Heart left ventricle (tissue), 16 donors: ENCODE data around the gene IGIP. TPM values are rescaled to one million over a fixed set of nuclear protein-coding genes. Genes with fewer than 3 reads are reported as not detected.

Experiments used
- ATAC-seq, 4 donors: fragments of 200-7000 bp; cut with Tn5 transposase; one replicate each; pipeline ENCODE4 v1.9.1; 2020 to 2022; ENCODE audit warnings: moderate library complexity in 4 of 4, mild to moderate bottlenecking in 3 of 4, moderate number of reproducible peaks in 1 of 4
- DNase-seq, 5 donors: peaks; one replicate each; pipeline ENCODE4 v3.0.0-alpha.2; 2020
- H3K27ac ChIP-seq, 12 donors: fragments of 200-600 bp; sonication (generic) in 4 of 12; one replicate each; pipeline versions ENCODE4 v1.5.0 to v1.8.0; 2016 to 2022; ENCODE audit warnings: mild to moderate bottlenecking in 2 of 12
- H3K27me3 ChIP-seq, 9 donors: fragments of 200-600 bp; sonication (generic) in 2 of 9; one replicate each; pipeline versions ENCODE4 v1.5.1 to v1.8.0; 2016 to 2022; ENCODE audit warnings: mild to moderate bottlenecking in 3 of 9
- H3K36me3 ChIP-seq, 9 donors: fragments of 200-600 bp; sonication (generic) in 2 of 9; one replicate each; pipeline versions ENCODE4 v1.5.0 to v1.8.0; 2018 to 2022; ENCODE audit warnings: mild to moderate bottlenecking in 2 of 9
- H3K4me1 ChIP-seq, 12 donors: fragments of 200-600 bp; sonication (generic) in 4 of 12; one replicate each; pipeline versions ENCODE4 v1.5.0 to v1.8.0; 2016 to 2022; ENCODE audit warnings: mild to moderate bottlenecking in 3 of 12
- H3K4me3 ChIP-seq, 12 donors: fragments of 200-600 bp; sonication (generic) in 4 of 12; one replicate each; pipeline versions ENCODE4 v1.5.0 to v1.8.0; 2017 to 2022; ENCODE audit warnings: mild to moderate bottlenecking in 9 of 12, moderate library complexity in 4 of 12
- H3K9me3 ChIP-seq, 12 donors: fragments of 200-600 bp; sonication (generic) in 4 of 12; one replicate each; pipeline versions ENCODE4 v1.5.0 to v1.8.0; 2016 to 2022; ENCODE audit warnings: mild to moderate bottlenecking in 1 of 12
- CTCF ChIP-seq, 12 donors: fragments of 200-600 bp; sonication (generic) in 4 of 12; IDR thresholded peaks; one replicate each; pipeline versions ENCODE4 v1.5.0 to v1.8.0; 2018 to 2022; ENCODE audit warnings: antibody characterized with exemption in 12 of 12, mild to moderate bottlenecking in 5 of 12
- POLR2A ChIP-seq, 2 donors: fragments of 450-650 bp; IDR thresholded peaks; one replicate each; pipeline ENCODE4 v1.6.1; 2017; ENCODE audit warnings: antibody characterized with exemption in 2 of 2, mild to moderate bottlenecking in 2 of 2, moderate library complexity in 2 of 2
- WGBS, 4 donors: extraction: QIAGEN DNeasy Blood & Tissue Kit in 2 of 4; methylation state at CpG; one replicate each; pipeline versions ENCODE4 v1.1.5 to v1.1.7; 2013 to 2018; 5-methylcytosine and 5-hydroxymethylcytosine counted together
- intact Hi-C, 10 donors: fragments of 100-400 bp; cut with DNase I; formaldehyde crosslinking; loops; one replicate each; pipeline versions ENCODE4 v1.11.1 to v1.14.2; 2022
- polyA plus RNA-seq, 2 donors: library from polyadenylated mRNA; stranded (reverse); fragments of 200-250 nt; gene quantifications; one replicate each; pipeline ENCODE4 v1.2.3, GENCODE V29; 2013
- total RNA-seq, 9 donors: library from RNA; depleted of rRNA in 2 of 9; stranded (reverse); fragments of >200 nt in 2 of 9; fragmentation: NEBNext Ultra II Directional in 3 of 9; extraction: Animal tissue kit (Norgen Biotek cat#: 25700) in 3 of 9; gene quantifications; one replicate each; pipeline versions ENCODE4 v1.1.0 to v1.2.4, GENCODE V29; 2016 to 2023
- donor health status: ischemic (EF 13 %, LVEDD 7.1; RV severe dilation, severe dysfunction).
- donor health status: healthy with polysubstance abuse.
- donor health status: DM: no; HTN: yes; CAD: no.
- donor health status: DM: no; HTN: no; CAD: no.
- donor health status: ischemic (EF 25% LVEDD 6.9; RV normal size, moderate dysfunction).
- donor health status: ischemic (EF 25% LVEDD 5.7; RV mildly dilated, moderate dysfunction).
- donor health status: healthy.
- donor health status: DM: yes; HTN: yes; CAD: no.
- donor health status: ischemic (EF 35%, LVEDD 5.7; RV mildly dilated, moderate dysfunction).
- donor health status: nonischemic (EF 11% LVEDD 7.7; RV severe dilation, severe dysfunction).
- donor health status: DM: yes; HTN: yes; CAD: no.
- donor health status: PGD.
- donor health status: ischemic (EF 29% LVEDD 5.4; RV normal size, mild dysfunction).
- donor health status: nonischemic (EF 23%, LVEDD 6.1; RV moderate dilation, normal function).

The IGIP gene
- total and polyA plus RNA-seq, 11 donors = 5.8 to 18.3 (median 10.5) TPM

GRCh38 chr5:140108093-140109017 lies 17.4 kb upstream of the IGIP start:
- ATAC-seq (peak in 1 of 4 donors; percentile 12), DNase-seq (peak; percentile 22 to 54 (median 32))
- intact Hi-C loops = loop anchor here in 3 of 10 donors (5.0 kb wide), 2 partner anchors 34 to 49 kb away; no protein-coding TSS in a partner anchor
- peak overlapping the region; percentile 95 to 100 (median 98) for H3K27ac ChIP-seq
- 4 to 8% (median 5%) methylated on average over 25 to 52 of the region's 52 CpGs for WGBS, 4 donors
- H3K9me3 ChIP-seq = no peaks in the 10 kb centered on the region
- peaks cover 0 to 17% (median 0%) of the 10 kb centered on the region in 9 donors for H3K27me3 ChIP-seq
- H3K36me3 ChIP-seq = no peaks in the 10 kb centered on the region
- H3K4me1 ChIP-seq = peaks cover 5 to 60% (median 36%) of the 10 kb centered on the region in 12 donors
- TF ChIP-seq CTCF (IDR thresholded peaks at IDR 0.05) (no peak), POLR2A (IDR thresholded peaks at IDR 0.05) (no peak)
- peak overlapping the region; percentile 41 to 87 (median 74) for H3K4me3 ChIP-seq

GRCh38 chr5:140109018-140109758 lies 16.5 kb upstream of the IGIP start:
- peak overlapping the region in 9 of 12 donors; percentile 42 to 100 (median 98) for H3K27ac ChIP-seq
- TF ChIP-seq POLR2A (IDR thresholded peaks at IDR 0.05) = no peak
- TF ChIP-seq CTCF (IDR thresholded peaks at IDR 0.05) = no peak
- no peaks in the 10 kb centered on the region for H3K36me3 ChIP-seq
- ATAC-seq = no peak
- peak overlapping the region; percentile 41 to 87 (median 74) for H3K4me3 ChIP-seq
- peaks cover 0 to 17% (median 0%) of the 10 kb centered on the region in 9 donors for H3K27me3 ChIP-seq
- peak in 1 of 5 donors; percentile 9 for DNase-seq
- H3K9me3 ChIP-seq = no peaks in the 10 kb centered on the region
- intact Hi-C loops = loop anchor here in 3 of 10 donors (5.0 kb wide), 2 partner anchors 33 to 48 kb away; no protein-coding TSS in a partner anchor
- peaks cover 5 to 61% (median 36%) of the 10 kb centered on the region in 12 donors for H3K4me1 ChIP-seq
- 48 to 58% (median 54%) methylated on average over 24 of the region's 24 CpGs for WGBS, 4 donors

GRCh38 chr5:140109759-140110645 lies 15.7 kb upstream of the IGIP start:
- no peak for DNase-seq
- TF ChIP-seq POLR2A (IDR thresholded peaks at IDR 0.05) (no peak), CTCF (IDR thresholded peaks at IDR 0.05) (no peak)
- Histone ChIP-seq H3K4me3 (peak overlapping the region in 4 of 12 donors; percentile 68 to 82 (median 71)), H3K36me3 (no peaks in the 10 kb centered on the region), H3K27ac (no peak overlapping the region), H3K27me3 (peaks cover 0 to 17% (median 0%) of the 10 kb centered on the region in 9 donors), H3K4me1 (peaks cover 6 to 66% (median 39%) of the 10 kb centered on the region in 12 donors), H3K9me3 (no peaks in the 10 kb centered on the region)
- no peak for ATAC-seq
- 82 to 98% (median 92%) methylated on average over 2 of the region's 2 CpGs for WGBS, 4 donors
- intact Hi-C loops = loop anchor here in 5 of 10 donors (5.0 kb wide), 3 partner anchors 32 to 47 kb away; no protein-coding TSS in a partner anchor
